ENCODE results near the gene GGT1.

GGT1 gene

GRCh38 chr22:24593836-24594568 lies 9.0 kb upstream of the GGT1 start:
- Histone ChIP-seq H3K27ac (ENCODE audit: extremely low read depth, low read depth, low read length) (no peak overlapping the region), H3K9me3 (ENCODE audit: control insufficient read depth, insufficient read depth, low read depth, low read length) (no peaks in the 10 kb centered on the region), H3K36me3 (ENCODE audit: control insufficient read depth in 2 of 2, insufficient read depth in 1 of 2, low read length in 2 of 2) (peaks cover 0 to 6% of the 10 kb centered on the region in 2 experiments; a peak in 1 of 3 replicates), H3K4me3 (ENCODE audit: low read depth, low read length) (no peak overlapping the region), H3K4me1 (ENCODE audit: control insufficient read depth, insufficient read depth, low read length) (no peaks in the 10 kb centered on the region)
- CTCF ChIA-PET, result interaction anchor here (0.6 to 1.3 kb wide), 3 partner anchors 8 to 514 kb away, joined by 3 read pairs; partner anchors contain the start of gene GGT1
- POLR2A ChIA-PET, result interaction anchor here (1.4 to 1.9 kb wide), 2 partner anchors 10 to 39 kb away, joined by 6 to 14 read pairs; partner anchors contain the start of genes GGT1, GUCD1 and SNRPD3
- peak; percentile 68 for TF ChIP-seq PRDM10 (tag by site-specific recombination; IDR thresholded peaks at IDR 0.05)
- TF ChIP-seq ZNF18 (tag by site-specific recombination; IDR thresholded peaks at IDR 0.05), result no peak
- TF ChIP-seq ZNF2 (tag by site-specific recombination; IDR thresholded peaks at IDR 0.05), result no peak
- TF ChIP-seq ZSCAN4 (tag by site-specific recombination; IDR thresholded peaks at IDR 0.05), result peak; percentile 76
- TF ChIP-seq ZNF157 (tag by site-specific recombination; IDR thresholded peaks at IDR 0.05), result no peak
- no peak for TF ChIP-seq SALL2 (tag by site-specific recombination; IDR thresholded peaks at IDR 0.05; ENCODE audit: borderline replicate concordance)
- no peak for TF ChIP-seq ZNF600 (tag by site-specific recombination; IDR thresholded peaks at IDR 0.05)
- TF ChIP-seq FEZF1 (tag by site-specific recombination; IDR thresholded peaks at IDR 0.05), result no peak
- TF ChIP-seq ZNF404 (tag by site-specific recombination; IDR thresholded peaks at IDR 0.05), result no peak
- TF ChIP-seq ZNF274 (IDR thresholded peaks at IDR 0.05; ENCODE audit: low read length), result no peak
- TF ChIP-seq ZNF274 (tag by site-specific recombination; IDR thresholded peaks at IDR 0.05; ENCODE audit: borderline replicate concordance), result no peak
- no peak for TF ChIP-seq ZNF366 (tag by site-specific recombination; conservative IDR thresholded peaks at IDR 0.05)
- TF ChIP-seq ZNF560 (tag by site-specific recombination; IDR thresholded peaks at IDR 0.05; ENCODE audit: borderline replicate concordance), result no peak
- no peak for TF ChIP-seq ZNF677 (tag by site-specific recombination; IDR thresholded peaks at IDR 0.05)
- TF ChIP-seq ZIC2 (tag by site-specific recombination; IDR thresholded peaks at IDR 0.05), result no peak
- TF ChIP-seq ZNF837 (tag by site-specific recombination; IDR thresholded peaks at IDR 0.05), result no peak
- TF ChIP-seq ZNF623 (tag by site-specific recombination; IDR thresholded peaks at IDR 0.05), result no peak
- TF ChIP-seq KLF1 (tag by site-specific recombination; IDR thresholded peaks at IDR 0.05), result no peak
- TF ChIP-seq YY2 (tag by site-specific recombination; IDR thresholded peaks at IDR 0.05), result no peak
- TF ChIP-seq ZNF473 (tag by site-specific recombination; IDR thresholded peaks at IDR 0.05), result no peak
- no peak for TF ChIP-seq ZBTB44 (tag by site-specific recombination; IDR thresholded peaks at IDR 0.05)
- no peak for TF ChIP-seq ZNF223 (tag by site-specific recombination; IDR thresholded peaks at IDR 0.05)
- no peak for TF ChIP-seq ZNF791 (tag by site-specific recombination; IDR thresholded peaks at IDR 0.05)
- no peak for TF ChIP-seq ZNF747 (tag by site-specific recombination; IDR thresholded peaks at IDR 0.05)
- no peak for TF ChIP-seq GLIS2 (tag by site-specific recombination; IDR thresholded peaks at IDR 0.05)
- TF ChIP-seq ZNF626 (tag by site-specific recombination; IDR thresholded peaks at IDR 0.05), result no peak
- TF ChIP-seq KLF16 (tag by site-specific recombination; IDR thresholded peaks at IDR 0.05), result no peak
- TF ChIP-seq ZNF133 (tag by site-specific recombination; IDR thresholded peaks at IDR 0.05), result no peak
- no peak for TF ChIP-seq ZBTB20 (tag by site-specific recombination; IDR thresholded peaks at IDR 0.05)
- no peak for TF ChIP-seq ZNF391 (tag by site-specific recombination; IDR thresholded peaks at IDR 0.05; ENCODE audit: borderline replicate concordance, low read depth)
